Activated CD4-positive, alpha-beta T cell treated with anti-CD3 and anti-CD28 coated beads for 48 hours (primary cell): ENCODE data around the gene C10orf62.
"Not testable (repeated sequence)": the region's sequence is repeated elsewhere in the genome, so short reads cannot be mapped to it uniquely, and the experiment has no call there.

ENCODE experiments used
- DNase-seq: peaks from one replicate; pipeline ENCODE4 v3.0.0-alpha.2; 2020

The C10orf62 gene, protein sequence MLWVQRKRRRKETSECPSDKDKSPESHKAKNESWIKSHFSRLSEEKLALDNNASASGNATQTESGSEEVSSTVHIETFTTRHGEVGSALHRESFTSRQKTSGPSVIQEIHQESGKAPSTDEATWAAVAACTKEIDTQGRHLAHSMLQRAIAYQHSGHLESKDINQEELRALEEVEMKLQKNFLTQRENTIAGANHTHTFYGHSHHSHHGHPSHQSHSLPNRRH

DNA sequence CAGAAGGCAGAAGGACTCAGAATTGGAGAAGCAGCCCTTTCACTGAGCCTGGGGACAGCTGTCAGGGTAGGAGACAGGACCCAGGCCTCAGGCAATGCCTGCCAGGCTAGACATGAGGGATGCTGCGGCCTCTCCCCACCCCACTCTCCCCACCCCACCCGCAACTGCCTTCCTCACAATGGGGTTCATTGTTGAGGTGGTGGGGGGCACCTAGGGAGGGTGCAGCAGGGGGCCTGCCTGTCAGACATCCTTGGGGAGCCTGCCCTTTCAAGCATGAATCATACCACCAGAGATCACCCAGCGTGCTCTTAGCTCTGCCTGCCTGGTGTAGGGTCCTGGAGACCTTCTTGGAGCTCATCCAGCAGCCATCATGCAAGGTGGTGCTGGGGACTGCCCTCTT is at the start of gene C10orf62:
Gene C10orf62, plus strand, starts transcription at position 243 of the 400 bp plus-strand sequence. CDS start 177 bp downstream, outside the sequence.
- no peak for DNase-seq

DNA sequence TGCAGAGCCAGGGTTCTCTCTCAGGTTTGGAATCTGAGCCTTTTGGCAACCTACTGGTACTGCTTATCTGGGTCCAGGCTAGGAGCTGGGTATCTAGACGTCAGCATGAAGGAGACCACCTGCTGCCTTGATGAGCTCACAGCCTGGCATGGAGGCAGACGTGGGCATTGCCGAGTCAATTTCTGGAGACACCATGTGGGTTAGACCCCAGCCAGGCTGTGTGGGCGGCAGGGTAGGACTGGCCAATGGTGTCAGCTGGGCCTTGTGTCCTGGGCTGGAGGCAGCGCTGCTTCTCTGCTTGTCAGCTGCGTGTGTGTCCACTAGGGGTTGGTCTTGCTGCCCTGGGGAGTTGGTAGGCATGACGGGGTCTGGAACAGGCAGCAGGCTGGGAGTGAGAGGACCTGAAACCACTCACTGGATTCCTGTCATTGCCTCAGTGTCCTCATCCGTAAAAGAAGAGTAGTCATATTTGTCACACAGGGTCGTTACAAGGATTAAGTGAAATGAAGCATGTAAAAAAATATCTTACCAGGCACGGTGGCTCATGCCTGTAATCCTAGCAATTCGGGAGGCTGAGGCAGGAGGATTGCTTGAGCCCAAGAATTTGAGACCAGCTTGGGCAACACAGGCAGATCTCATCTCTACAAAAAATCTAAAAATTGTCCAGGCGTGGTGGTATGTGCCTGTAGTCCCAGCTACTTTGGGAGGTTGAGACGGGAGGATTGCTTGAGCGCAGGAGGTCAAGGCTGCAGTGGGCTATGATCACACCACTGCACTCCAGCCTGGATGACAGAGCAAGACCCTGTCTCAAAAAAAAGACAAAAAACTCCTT is 48.6 kb upstream of the C10orf62 start:
- no peak for DNase-seq

DNA sequence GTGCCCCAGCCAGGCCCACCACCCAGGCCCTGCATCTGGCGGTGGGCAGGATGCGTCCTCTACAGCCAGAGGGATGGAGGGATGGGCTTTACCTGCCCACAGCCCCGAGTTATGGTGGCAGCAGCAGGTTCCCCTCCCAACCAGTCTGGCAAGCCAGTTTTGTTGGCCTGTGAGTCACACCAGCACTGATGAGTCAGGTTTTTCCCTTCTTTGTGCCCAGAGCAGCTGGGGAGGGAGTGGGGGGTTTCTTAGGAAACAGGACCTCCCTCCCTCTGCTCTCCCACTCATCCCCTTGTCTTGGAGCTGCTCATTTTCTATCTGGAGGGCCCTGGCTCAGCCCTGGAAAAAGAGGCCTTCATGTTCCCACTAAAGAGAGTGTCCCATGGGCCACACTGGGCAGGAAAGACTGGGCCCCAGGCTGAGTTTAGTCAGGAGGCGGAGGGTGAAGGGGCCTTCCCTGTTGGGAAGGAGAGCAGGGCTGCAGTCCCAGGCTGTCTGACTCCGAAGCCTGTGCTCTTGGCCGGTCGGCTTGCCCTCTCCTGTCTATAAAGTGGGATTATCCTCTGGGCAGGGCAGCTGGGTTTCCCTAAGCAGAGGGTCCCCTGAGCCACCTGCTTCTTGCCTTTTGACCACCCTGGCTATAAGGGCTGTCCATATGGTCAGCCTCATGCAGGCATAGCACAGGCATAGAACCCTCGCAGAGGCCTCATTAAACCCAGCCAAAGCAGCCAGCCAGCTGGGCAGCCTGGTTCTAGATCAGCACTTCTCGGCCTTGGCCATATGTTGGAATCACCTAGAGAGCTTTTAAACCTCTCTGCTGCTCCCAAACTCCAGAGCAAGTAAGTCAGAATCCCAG is 47.1 kb upstream of the C10orf62 start:
- peak; percentile 62 for DNase-seq

DNA sequence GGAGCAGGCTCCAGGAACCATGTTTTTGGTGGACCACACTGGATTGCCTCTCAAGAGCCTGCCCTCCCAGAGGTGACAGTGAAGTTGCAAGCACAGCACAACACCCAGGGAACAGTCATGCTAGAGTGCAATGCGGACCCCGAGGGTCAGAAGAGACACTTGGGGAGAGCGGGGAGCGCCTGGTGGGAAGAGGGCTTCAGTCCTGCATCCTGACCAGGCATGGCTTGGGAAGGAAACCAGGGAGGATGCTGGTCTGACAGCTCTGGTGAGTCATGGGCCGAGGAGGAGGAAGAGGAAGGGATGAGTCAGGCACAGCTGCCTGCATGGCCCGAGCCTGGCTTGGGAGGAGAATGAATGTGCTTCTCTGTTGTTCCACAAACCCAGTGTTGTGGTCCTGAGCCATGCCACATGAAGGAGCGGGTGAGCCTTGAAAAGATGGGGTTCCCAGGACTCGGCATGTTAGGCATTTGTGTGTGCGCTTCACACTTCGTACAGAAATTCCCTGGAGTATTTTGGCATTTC is 46.4 kb upstream of the C10orf62 start:
- peak; percentile 79 for DNase-seq

DNA sequence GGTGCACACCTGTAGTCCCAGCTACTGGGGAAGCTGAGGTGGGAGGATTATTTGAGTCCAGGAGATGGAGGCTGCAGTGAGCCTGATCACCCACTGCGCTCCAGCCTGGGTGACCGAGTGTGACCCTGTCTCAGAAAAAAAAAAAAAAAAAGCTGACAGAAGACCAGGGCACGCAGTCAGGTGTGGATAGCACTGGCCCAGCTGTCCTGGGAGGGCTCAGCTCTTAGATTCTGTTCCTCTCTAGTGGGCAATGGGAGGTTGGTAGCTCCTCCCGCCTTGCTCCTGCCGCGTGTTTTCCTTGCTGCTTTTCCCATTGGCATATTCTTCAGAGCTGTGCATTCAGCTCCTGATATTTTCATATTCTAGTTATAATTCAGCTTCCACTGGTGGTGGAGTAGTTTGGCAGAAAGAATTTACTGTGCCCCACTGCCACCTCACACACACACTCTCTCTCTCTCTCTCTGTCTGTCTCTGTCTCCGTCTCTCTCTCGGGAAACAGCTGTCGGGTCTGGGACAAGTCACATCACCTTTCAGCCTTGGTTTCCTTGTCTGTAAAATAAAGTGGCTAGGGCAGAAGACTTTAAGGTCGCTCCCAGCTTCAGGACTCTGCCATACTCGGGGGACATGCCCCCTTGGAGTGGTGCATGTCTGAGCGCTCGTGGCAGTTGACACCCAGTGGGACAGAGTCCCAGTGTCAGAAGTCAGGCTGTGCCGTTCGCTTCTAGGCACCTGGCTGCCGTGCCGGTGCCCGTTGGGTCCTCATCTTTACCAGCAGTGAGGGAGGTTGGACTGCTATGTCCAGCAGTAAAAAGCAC is 42.9 kb upstream of the C10orf62 start:
- DNase-seq = no peak

DNA sequence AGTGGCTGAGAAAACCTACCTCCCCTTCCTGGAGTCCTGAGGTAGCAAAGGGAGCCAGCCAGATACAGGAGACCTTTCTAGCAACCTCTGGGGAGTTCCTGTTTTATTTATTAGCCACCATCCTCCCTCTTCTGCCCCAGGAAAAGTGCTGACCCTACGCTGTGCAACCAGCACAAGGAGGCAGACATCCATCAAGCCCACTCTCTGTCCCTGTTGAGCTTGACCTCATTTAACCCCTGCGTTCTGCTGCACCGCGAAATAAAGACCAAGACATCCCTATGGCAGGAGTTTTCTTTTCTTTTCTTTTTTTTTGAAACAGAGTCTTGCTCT is 42.3 kb upstream of the C10orf62 start:
- DNase-seq = no peak

DNA sequence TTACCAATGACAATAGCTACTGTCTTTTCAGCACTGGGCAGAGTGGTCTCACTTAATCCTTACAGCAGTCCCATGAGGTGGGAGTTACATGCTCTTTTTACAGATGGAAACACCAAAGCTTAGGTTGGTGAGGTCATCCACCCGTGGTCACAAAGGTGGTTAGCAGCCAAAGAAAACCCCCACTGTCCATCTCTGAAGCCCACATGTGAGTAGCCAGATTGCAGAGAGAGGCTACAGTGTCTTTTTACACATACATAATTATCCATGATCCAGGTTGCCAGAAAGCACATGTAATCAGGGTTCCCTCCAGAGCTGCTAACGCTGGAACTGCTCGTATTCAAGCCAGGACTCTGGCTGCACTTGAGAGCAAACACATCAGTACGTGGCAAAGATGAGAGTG is 41.6 kb upstream of the C10orf62 start:
- no peak for DNase-seq

DNA sequence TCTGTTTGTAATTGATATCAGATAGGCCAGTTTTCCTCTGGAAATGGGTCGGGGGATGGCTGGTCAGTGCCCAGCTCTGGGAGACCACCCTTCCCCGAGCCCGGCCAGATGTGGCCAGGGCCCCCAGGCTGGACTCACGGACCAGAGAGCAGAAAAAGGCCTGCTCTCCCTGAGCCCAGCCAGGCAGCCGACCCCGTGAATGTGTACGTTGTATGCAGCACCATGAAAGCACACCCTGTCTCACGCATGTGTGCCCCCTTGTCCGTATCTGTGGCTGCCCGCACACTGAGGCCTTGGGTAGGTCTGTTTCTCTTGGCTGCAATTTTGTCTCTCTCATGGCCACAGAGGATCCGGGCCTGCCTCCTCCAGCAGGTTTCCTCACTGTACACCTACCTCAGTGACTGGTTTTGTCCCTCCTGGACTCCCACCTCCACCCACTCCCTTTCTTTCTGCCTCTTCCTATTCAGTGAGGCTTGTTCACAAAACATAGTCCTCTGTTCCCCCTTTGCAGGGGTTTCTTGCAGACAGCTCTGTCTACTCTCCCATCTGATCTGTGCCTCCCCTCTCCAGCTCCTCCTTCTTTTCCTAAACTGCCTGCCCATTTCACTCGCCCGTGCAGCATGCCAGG is 40.6 kb upstream of the C10orf62 start:
- DNase-seq = no peak

DNA sequence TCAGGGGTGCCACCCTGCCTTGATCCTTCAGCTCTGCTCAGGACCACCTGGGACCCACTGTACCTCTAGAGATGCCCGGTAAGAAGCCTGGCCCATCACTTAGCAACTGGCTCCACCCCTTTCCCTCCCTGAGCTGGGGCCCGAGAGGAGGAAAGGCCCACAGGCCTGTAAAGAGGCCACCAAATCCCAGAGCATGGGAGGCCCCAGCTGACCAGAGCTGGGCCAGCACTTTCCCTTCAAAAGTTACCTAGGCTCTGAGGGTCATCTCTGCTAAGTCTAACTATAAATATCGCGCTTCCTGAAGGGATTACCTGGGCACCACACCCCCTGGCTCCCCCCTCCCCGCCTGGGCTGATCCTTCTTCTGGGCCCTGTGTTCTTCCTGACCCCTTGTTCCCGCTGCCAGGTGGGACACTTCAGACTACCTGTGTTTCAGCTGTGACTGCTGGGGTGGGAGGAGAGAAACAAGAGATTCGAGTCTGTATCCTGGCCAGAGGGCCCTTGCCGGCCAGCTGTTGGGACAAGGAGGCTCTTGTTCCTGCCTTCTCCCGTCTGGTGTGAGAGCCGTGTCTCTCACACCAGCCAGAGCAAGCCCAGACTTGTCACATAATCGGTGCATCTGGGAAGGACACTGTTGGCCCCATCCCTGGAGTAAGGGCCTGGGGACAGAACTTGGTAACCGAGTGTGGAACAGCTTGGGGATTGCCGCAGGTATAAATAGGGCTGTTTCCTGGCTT is 39.8 kb upstream of the C10orf62 start:
- no peak for DNase-seq

DNA sequence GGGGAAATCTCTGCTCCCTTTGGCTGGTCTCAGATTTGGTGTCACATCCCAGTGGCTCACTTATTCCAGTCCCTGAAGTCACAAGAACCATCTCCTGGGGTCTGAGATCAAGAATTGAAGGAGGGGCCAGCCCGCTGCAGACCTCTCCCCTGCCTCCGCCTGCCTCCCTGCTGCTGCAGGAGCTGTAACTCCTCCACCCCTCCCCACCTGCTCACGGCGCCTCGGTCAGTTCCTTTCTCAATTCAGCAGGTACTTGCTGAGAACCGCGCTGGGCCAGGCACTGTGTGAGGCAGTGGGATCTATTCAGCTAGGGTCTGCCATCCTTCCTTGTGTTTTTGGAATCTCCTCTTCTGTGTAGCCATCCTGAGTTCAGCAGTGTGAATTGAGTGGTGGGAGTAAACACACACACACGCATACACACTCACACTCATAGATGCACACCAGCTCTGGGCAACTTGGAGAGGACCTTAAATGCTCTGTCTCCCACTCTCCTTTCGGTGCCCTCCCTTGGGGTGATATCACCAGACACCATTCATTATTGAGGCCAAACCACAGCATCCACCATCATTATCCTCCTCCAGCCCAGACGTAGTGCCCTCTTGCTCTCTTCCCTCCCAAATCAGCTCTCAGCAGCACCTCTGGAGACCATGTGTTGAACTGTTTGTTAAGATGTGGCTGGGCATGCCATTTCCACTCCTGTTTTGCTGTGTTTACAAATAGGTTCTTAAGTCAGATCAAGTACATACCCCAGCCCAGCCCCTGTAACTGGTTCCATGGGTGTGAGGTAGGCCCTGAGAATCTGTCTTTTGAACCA is 39.0 kb upstream of the C10orf62 start:
- no peak for DNase-seq

DNA sequence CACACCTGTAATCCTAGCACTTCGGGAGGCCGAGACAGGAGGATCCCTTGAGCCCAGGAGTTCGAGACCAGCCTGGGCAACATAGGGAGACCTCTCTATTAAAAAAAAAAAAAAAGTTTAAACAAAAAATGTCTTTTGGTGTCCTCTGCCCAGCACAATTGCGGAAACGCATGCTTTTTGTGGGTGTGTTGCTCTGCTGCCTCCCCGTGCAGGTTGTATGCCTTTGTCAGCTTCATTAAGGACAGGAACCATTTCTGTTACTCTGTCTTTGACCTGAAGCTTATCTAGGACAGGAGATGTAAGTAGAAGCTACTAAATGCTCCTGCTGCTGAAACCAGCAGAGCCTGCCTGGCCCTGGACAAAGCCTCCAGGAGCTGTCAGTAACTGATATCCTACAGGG is 38.2 kb upstream of the C10orf62 start:
- no peak for DNase-seq

DNA sequence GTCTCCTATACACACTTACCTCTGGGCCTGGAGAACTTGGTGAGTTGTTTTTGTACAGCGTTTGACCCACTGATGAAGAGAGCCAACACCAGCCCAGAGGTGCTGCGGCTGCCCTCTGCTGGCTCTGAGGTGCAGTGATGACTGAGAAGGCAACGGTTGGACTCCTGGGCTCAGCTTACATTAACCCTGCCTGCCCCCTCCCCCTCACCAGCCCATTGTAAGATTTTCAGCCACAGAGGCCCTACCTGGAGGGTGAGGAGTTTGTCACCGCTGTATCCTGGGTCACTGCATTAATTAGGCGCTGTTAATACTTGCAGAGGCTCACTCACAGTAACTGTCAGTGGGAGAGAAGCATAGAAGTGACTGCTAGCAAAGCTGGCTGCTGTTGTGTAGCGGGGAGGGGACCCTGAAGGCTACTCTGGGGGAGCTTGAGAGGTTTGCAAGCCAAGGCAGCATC is 35.9 kb upstream of the C10orf62 start:
- DNase-seq = peak; percentile 73

DNA sequence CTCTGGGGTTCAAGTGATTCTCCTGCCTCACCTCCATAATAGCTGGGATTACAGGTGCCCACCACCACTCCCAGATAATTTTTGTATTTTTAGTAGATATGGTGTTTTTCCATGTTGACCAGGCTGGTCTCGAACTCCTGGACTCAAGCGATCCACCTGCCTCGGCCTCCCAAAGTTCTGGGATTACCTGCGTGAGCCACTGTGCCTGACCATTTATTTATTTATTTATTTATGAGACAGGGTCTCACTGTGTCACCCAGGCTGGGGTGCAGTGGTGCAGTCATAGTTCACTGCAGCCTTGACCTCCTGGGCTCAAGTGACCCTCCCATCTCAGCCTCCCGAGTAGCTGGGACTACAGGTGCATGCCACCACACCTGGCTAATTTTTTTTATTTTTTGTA is 35.2 kb upstream of the C10orf62 start:
- DNase-seq = not testable (repeated sequence)

DNA sequence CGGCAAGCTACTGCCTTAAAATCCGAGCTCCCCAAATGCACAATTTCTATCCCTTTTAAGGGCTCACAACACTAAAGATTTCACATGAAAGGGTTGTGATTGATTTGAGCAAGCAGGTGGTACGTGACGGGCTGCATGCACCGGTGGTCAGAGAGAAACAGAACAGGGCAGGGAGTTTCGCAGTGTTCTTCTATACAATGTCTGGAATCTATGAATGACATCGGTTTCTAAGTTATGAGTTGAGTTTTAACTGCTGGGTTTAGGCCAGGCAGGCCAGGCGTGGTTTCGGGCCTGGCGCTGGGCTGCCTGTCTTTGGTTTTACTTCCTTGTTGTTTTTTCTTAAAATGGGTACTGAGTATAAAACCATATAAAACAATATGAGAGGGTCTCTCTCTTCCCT is 34.0 kb upstream of the C10orf62 start:
- not testable (repeated sequence) for DNase-seq

DNA sequence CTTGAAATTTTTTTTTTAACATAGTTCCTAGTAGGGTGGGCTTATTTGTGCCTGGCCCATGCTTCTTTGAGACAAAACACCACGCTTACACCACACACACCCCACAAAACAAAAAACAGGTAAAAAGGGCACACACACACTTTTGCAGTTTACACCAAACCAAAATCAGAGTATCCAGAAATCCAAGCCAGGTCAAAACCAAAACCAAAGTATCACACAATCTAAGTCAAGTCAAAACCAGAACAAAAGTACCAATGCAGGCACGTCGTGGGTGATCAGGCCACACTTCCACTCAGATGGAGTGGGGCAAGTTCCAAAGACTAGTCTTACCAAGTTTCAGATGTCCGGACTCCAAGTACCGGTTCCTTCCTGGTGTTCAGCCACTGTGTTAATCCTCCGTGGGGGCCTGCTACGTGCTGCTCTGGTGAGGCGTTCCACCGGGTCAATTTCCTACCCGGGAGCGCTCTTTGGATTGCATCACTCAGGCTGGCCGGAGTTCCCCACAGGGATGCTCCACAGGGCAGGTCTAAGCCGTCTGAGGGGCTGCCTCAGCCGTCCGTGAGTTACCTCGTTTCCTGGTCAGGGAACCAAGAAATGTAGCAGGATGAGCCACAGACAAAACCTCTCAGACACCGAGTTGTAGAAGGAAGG is 28.7 kb upstream of the C10orf62 start:
- not testable (repeated sequence) for DNase-seq

DNA sequence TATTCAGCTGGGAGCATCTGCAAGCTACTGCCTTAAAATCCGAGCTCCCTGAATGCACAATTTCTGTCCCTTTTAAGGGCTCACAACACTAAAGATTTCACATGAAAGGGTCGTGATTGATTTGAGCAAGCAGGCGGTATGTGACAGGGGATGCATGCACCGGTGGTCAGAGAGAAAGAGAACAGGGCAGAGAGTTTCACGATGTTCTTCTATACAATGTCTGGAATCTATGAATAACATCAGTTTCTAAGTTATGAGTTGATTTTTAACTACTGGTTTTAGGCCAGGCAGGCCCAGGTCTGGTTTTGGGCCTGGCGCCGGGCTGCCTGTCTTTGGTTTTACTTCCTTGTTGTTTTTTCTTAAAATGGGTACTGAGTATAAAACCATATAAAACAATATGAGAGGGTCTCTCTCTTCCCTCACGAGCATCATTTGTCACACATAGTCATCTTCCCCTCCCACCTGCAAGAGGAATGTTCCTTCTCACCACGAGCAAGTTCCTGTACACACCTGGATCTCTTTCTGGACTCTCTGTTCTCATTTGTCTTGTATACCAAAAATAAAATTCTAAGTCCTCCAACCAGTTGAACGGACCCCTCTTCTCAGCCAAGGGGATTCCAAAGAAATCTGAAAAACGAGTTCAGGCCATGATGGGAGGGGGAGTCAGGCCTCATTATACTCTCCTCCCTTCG is 28.0 kb upstream of the C10orf62 start:
- DNase-seq = not testable (repeated sequence)

DNA sequence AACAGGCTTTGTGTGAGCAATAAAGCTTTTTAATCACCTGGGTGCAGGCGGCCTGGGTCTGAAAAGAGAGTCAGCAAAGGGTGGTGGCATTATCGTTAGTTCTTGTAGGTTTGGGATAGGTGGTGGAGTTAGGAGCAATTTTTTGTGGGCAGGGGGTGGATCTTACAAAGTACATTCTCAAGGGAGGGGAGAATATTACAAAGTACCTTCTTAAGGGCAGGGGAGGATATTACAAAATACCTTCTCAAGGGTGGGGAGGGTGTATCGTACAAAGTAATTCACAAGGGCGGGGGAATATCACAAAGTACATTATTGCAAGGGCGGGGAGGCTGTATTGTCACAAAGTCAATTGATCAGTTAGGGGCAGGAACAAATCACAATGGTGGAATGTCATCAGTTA is 27.2 kb upstream of the C10orf62 start:
- not testable (repeated sequence) for DNase-seq

DNA sequence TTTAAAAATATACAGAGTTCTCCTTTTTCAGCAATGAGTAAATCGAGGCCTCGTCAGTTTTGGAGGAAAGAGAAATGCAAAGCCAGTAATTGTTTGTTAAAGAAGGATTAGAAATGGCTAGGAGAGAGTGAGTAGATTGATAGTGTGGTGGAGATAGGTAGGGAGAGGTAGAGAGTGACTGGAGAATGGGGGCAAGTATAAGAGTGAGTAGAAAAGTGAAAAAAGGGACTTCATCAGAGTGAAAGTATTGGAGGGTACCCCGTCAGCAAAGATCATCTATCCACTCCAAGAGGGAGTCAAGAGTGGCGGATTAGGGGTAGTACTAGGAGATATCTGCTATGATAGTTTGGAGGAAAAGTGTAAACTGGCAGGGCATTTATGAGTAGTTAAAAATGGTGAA is 26.2 kb upstream of the C10orf62 start:
- no peak for DNase-seq

DNA sequence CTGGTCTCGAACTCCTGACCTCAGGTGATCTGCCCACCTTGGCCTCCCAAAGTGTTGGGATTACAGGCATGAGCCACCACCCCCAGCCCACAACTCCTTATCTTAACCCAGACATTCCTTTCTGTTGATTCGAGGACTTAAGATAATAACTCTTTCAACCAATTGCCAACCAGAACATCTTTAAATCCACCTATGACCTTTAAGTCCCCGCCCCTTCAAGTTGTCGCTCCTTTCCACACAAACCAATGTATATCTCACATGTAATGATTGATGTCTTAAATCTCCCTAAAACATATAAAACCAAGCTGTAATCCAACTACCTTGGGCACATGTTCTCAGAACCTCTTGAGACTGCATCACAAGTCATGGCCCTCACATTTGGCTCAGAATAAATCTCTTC is 24.7 kb upstream of the C10orf62 start:
- no peak for DNase-seq
